D721Med (cell line): ENCODE data around the gene ITGA2B.

ENCODE experiments used
- DNase-seq: peaks from one replicate; pipeline ENCODE4 v3.0.0; 2011; ENCODE audit warnings: low spot score; ENCODE audit not compliant: insufficient read length
- FAIRE-seq: peaks from 2 replicates; lab custom pipeline; 2011; peaks lifted over from hg19 to GRCh38; lab: Jason Lieb, UNC
- TF ChIP-seq, protein P1 (sequence below): IDR thresholded peaks from 2 replicates; pipeline ENCODE4 v1.5.1; 2012; ENCODE audit warnings: mild to moderate bottlenecking, control low read depth; ENCODE audit not compliant: insufficient read depth; ENCODE audit errors: missing control alignments

Gene ITGA2B

DNA sequence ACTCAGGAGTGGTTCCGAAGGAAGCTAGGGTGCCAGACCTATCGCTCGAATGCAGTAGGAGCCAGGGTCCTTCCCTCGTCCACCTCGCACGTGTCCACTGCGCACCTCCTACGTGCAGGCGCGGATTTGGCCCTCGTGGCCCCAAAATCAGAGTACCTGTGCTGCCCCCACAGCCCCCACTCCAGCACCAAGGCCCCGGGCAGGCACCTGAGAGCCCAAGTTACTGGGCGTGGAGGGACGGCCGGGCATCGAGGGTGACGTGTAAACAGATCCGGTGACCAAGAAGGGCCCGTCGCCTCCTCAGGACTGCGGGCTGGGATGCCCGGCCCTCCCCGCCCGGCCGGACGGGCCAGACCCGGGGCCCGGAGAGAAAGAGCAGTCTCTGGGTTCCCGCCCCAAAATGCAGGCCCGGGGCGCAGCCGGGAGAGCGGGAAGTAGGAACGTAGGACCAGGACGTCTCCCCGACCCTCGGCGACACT is 65.3 kb downstream of the ITGA2B start:
- TF ChIP-seq, protein P1, sequence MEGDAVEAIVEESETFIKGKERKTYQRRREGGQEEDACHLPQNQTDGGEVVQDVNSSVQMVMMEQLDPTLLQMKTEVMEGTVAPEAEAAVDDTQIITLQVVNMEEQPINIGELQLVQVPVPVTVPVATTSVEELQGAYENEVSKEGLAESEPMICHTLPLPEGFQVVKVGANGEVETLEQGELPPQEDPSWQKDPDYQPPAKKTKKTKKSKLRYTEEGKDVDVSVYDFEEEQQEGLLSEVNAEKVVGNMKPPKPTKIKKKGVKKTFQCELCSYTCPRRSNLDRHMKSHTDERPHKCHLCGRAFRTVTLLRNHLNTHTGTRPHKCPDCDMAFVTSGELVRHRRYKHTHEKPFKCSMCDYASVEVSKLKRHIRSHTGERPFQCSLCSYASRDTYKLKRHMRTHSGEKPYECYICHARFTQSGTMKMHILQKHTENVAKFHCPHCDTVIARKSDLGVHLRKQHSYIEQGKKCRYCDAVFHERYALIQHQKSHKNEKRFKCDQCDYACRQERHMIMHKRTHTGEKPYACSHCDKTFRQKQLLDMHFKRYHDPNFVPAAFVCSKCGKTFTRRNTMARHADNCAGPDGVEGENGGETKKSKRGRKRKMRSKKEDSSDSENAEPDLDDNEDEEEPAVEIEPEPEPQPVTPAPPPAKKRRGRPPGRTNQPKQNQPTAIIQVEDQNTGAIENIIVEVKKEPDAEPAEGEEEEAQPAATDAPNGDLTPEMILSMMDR = no peak
- no peak for FAIRE-seq
- DNase-seq = no peak

DNA sequence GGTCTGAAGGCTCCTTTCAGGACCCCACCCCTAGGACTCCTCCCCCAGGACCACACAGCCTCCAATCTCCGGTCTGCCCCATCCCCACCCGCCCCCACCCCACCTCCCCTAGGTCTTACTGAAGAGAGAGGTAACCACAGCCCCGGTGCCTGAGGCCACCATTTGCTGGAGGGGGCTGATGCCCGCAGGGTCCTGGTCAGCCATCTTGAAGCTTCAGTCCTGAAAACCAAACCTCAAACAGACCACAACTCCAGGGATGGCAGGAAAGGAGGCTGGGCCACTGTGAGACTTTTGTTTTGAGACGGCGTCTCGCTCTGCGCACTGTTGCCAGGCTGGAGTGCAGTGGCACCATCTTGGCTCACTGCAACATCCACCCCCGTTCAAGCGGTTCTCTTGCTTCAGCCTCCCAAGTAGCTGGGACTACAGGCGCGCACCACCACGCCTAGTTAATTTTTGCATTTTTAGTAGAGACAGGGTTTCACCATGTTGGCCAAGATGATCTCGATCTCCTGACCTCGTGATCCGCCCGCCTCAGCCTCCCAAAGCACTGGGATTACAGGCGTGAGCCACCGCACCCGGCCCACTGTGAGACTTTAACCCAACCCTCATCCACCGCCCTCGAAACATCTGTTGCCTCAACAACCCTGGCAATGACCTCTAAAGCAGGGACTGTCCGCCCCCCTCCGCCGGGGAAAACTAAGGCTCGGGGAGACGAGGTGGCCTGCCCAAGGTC is 65.9 kb downstream of the ITGA2B start:
- no peak for DNase-seq
- no peak for FAIRE-seq
- TF ChIP-seq, protein P1 = no peak

DNA sequence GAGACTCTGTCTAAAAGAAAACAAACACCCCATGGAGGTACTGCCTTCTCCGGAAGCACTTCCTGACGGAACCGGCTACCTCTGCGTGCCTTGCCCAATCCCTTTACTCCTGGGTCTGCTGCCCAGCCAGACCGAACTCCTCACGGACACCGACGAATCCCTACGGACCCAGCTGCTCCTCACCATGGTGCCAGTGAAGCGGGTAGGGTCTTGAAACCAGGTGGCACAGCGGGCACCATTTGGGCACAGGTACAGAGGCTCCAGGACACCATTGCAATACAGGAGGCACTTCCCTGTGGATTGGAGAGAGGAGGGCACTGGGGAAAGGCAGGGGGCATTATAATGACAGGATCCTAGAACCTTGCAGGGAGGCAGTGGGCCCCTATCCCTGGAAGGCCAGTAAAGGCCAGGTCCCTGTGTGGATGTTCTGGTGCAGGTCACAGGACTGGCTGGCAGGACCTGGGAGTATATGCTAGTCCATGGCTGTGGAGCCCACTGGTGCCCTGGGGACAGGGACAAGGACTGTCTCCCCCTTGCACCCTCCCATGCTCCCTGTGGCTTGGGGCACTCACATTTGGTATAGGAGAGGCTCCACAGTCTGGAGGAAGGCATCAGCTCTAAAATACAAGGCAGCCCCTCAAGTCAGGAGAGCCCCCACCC is 67.1 kb downstream of the ITGA2B start:
- FAIRE-seq (no peak), DNase-seq (no peak)
- TF ChIP-seq, protein P1 = no peak
